NCI-H82 treated with DMSO at 0.1 percent for 48 hours (cell line): ENCODE results near the gene ABAT.

Experiments used
- DNase-seq: peaks from one replicate; lab custom pipeline; 2025; ENCODE audit not compliant: unreplicated experiment; lab: John Stamatoyannopoulos, UW

The ABAT gene

GRCh38 chr16:8808613-8809353, 134.4 kb downstream of the ABAT start:
- DNase-seq: no peak

- no peak for DNase-seq
These were observed 137.9 kb downstream of the ABAT start for GRCh38 chr16:8812162-8812843.

GRCh38 chr16:8814095-8814806, 139.8 kb downstream of the ABAT start:
- no peak for DNase-seq

- DNase-seq: no peak
These were observed 142.7 kb downstream of the ABAT start for GRCh38 chr16:8816967-8817655.

- DNase-seq: no peak
These were observed 144.3 kb downstream of the ABAT start for GRCh38 chr16:8818504-8819270.

- DNase-seq: no peak
These were observed 145.1 kb downstream of the ABAT start for GRCh38 chr16:8819411-8820034.

GRCh38 chr16:8822403-8822802, 148.0 kb downstream of the ABAT start:
- DNase-seq: no peak

GRCh38 chr16:8826278-8826879, 152.0 kb downstream of the ABAT start:
- no peak for DNase-seq

GRCh38 chr16:8828541-8829165, 154.2 kb downstream of the ABAT start:
- DNase-seq: no peak

GRCh38 chr16:8831450-8831849, 157.0 kb downstream of the ABAT start:
- no peak for DNase-seq

- DNase-seq: no peak
These were observed 157.7 kb downstream of the ABAT start for GRCh38 chr16:8831871-8832716.

GRCh38 chr16:8832717-8833105, 158.3 kb downstream of the ABAT start:
- DNase-seq: no peak
